LNCAP (cell line): ENCODE results near the gene TCF7L1.
A peak's percentile ranks its signal among the peaks of the same experiment; 100 is the strongest.

Experiments used
- TF ChIP-seq, protein P1 (sequence below): fragments of 450-650 bp; IDR thresholded peaks from 2 replicates; pipeline ENCODE4 v1.5.1; 2017; ENCODE audit warnings: mild to moderate bottlenecking

Gene TCF7L1, protein sequence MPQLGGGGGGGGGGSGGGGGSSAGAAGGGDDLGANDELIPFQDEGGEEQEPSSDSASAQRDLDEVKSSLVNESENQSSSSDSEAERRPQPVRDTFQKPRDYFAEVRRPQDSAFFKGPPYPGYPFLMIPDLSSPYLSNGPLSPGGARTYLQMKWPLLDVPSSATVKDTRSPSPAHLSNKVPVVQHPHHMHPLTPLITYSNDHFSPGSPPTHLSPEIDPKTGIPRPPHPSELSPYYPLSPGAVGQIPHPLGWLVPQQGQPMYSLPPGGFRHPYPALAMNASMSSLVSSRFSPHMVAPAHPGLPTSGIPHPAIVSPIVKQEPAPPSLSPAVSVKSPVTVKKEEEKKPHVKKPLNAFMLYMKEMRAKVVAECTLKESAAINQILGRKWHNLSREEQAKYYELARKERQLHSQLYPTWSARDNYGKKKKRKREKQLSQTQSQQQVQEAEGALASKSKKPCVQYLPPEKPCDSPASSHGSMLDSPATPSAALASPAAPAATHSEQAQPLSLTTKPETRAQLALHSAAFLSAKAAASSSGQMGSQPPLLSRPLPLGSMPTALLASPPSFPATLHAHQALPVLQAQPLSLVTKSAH

DNA sequence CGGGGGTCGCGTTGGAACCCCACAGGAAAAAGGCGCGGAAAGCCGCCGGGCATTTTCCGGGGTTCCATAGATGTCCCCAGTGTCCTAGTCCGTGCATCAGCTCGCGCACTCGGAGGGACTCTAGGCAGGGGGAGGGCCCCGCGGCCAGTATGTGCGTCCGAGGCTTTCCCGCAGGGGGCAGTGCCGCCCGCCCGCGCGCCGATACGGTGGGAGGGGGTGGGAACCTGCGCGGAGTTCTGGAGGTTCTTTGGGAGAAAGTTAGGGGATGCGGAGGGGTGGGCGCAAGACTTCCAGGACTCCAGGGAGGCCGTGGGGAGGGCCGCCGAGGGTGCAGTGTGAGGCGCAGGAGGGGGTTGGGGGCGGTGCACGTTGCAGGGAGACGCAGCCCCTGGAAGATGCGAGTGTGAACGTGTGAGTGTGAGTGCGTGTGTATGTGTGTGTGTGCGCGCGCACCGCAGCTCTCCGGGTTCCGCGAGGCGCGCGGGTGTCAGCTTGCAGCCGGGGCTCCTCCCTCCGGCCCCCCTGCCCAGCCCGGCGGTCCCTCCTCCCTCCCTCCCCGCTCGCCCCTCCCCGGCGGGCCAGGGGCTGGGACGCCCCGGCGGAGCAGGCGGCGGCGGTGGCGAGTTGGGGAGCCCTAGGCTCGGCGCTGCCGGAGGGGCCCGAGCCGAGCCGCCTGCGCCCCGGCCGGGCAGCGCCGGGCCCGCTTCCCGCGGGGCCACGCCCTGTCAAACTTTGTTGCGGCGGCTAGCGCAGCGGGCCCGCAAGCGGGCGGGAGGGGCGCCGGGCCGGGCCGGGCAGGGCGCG, at the start of gene TCF7L1:
TSS of gene TCF7L1 (plus strand) at position 559 of the 804 bp plus-strand sequence. CDS start 293 bp downstream, outside the sequence.
- TF ChIP-seq, protein P1, sequence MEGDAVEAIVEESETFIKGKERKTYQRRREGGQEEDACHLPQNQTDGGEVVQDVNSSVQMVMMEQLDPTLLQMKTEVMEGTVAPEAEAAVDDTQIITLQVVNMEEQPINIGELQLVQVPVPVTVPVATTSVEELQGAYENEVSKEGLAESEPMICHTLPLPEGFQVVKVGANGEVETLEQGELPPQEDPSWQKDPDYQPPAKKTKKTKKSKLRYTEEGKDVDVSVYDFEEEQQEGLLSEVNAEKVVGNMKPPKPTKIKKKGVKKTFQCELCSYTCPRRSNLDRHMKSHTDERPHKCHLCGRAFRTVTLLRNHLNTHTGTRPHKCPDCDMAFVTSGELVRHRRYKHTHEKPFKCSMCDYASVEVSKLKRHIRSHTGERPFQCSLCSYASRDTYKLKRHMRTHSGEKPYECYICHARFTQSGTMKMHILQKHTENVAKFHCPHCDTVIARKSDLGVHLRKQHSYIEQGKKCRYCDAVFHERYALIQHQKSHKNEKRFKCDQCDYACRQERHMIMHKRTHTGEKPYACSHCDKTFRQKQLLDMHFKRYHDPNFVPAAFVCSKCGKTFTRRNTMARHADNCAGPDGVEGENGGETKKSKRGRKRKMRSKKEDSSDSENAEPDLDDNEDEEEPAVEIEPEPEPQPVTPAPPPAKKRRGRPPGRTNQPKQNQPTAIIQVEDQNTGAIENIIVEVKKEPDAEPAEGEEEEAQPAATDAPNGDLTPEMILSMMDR = peak; percentile 52

DNA sequence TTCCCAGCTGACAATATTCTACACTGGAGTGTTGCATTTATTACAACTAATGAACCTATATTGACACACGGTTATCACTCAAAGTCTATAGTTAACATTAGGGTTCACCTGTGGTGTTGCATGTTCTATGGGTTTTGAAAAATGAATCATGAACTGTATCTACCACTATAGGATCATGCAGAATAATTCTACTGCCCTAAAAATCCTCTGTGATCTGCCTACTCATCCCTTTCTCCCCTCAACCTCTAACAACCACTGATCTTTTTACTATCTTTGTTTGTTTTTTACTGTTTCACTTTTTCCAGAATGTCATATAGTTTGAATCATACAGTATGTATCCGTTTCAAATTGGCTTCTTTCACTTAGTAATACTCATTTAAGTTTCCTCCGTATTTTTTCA, 47.6 kb upstream of the TCF7L1 start:
- TF ChIP-seq, protein P1 = no peak

DNA sequence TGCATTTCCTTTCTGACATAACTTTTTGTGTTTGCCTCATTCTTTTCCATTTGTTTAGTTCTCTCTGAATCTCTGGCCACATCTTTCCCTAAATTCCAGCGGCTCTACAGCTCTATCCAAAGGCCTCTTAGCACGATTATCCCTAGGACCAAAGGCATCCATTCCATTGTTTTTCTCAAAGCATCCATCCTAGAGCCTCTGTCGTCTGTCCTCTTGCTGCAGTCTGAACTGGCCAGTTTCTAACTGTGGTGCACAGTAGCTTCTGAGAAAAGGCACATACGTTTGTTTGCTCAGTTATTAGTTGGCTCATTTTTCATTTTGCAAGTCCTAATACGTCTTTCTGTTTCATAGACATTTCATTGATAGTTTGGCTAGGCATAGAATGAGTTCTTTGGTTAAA, 45.7 kb upstream of the TCF7L1 start:
- TF ChIP-seq, protein P1 = no peak

DNA sequence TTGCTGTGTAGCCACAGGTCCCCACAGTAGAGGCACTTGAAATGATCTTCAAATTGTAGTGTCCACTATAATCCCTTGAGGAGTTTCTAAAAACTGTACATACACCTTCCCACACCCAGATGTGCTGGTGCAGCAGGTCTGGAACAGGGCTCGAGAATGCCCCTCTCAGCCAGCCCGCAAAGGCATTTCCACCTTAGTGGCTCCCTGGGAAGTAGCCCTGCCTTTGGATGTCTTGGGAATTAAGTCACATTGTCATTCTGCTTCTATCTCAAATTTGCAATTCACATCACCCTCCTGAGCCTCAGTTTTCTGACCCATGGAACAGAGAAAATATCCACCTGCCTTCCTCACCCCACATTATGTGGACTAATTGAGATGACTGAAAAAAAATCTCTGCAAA, 44.3 kb upstream of the TCF7L1 start:
- TF ChIP-seq, protein P1 = no peak

DNA sequence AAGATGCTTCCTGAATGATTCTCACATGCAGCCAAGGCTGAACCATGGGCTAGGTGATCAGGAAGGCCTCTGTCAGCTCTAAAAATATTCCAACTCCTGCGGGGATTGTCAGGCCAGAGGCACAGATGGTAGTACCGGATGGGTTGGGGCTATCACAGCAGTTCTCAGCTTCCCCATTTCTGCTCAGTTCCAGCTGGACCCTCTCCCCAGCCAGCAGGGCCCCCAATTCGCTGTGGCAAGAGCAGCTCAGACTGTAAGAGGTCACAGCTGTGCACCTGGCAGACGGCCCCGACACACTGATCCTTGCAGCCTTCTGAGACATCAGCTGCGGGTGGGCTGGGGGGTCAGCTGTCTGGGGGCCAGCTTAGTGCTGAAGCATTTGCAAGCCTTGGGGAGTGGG, 43.6 kb upstream of the TCF7L1 start:
- TF ChIP-seq, protein P1 = no peak

DNA sequence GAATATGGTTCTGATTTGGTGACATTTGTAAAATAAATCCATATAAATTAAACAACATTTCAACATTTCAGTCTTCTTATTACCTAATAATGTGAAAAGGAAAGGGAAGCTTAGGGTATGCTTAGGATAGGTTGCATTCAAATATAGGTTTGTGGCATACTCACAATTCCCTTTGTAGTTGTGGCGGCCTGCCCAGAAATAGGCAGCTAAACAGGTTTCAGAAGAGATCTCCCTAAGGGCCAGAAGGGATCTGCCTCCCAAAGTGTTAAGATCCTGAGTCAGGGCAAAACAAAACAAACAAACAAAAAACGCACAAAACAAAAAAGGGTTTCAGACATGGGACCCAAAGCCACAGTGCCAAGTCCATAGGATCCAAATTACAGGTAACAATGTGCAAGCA, 41.4 kb upstream of the TCF7L1 start:
- TF ChIP-seq, protein P1 = no peak

DNA sequence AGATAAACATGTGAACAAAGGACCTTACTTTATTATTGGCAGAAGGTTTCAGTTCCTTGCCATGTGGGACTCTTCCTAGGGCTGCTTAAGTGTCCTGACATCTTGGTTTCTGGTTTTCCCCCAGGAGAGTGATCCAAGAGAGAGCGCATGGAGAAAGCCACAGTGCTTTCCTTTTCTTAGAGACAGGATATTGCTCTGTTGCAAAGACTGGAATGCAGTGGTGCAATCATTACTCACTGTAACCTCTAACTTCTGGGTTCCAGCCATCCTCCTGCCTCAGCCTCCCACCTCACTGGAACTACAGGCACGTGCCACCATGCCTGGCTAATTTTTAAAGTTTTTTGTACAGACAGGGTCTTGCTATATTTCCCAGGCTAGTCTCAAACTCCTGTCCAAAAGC, 38.1 kb upstream of the TCF7L1 start:
- TF ChIP-seq, protein P1 = no peak
